HepG2 (cell line): Measurements from ENCODE around the gene PLEKHH1. TPM values are rescaled to one million over a fixed set of nuclear protein-coding genes. Genes with fewer than 3 reads are reported as not detected.

Experiments
- ATAC-seq: fragments of 200-7000 bp; cut with Tn5 transposase; 3 replicates; pipeline ENCODE4 v1.9.1; 2020; ENCODE audit warnings: mild to moderate bottlenecking, moderate library complexity
- BruUV-seq: library from RNA; stranded (reverse); fragments of 400-500 nt; replicated peaks from 2 replicates; lab custom pipeline; 2021; lab: Mats Ljungman, UMichigan
- CTCF ChIA-PET: fragments of 300-600 bp; formaldehyde crosslinking; extraction: SDS; loops from one replicate; lab custom pipeline; 2021; ENCODE audit warnings: low total read pairs, inconsistent platforms, low intra/inter-chr PET ratio; lab: Yijun Ruan, JAX
- POLR2A ChIA-PET: fragments of 350-600 bp; sonication (Branson Sonifier 250); formaldehyde crosslinking; loops from one replicate; lab custom pipeline; 2020; ENCODE audit warnings: antibody characterized with exemption, inconsistent platforms; lab: Yijun Ruan, JAX
- DNase-seq: peaks from one replicate; pipeline ENCODE4 v3.0.0-alpha.2; 2015; ENCODE audit warnings: low spot score
- FAIRE-seq: peaks from 3 replicates; lab custom pipeline; 2011; peaks lifted over from hg19 to GRCh38; lab: Jason Lieb, UNC
- H2AFZ ChIP-seq: one replicate; pipeline ENCODE4 v1.6.1; 2011; ENCODE audit warnings: low read length, inconsistent platforms
- H3K27ac ChIP-seq: fragments of 300-600 bp; 3 replicates; pipeline ENCODE4 v1.8.0; 2011; ENCODE audit warnings: mixed run types, mild to moderate bottlenecking, mixed read lengths, low read length, inconsistent platforms; ENCODE audit not compliant: insufficient read depth; ENCODE audit errors: extremely low read length
- H3K27me3 ChIP-seq, 2 experiments: fragments of 200-600 bp in 1 of 2; 2 replicates in 1 of 2; 3 replicates in 1 of 2; pipeline versions ENCODE4 v1.6.0 to v1.8.0; 2011; ENCODE audit warnings: low read length in 2 of 2, mild to moderate bottlenecking in 2 of 2, moderate library complexity in 2 of 2, inconsistent platforms in 1 of 2; ENCODE audit not compliant: insufficient read depth in 2 of 2, control insufficient read depth in 1 of 2
- H3K36me3 ChIP-seq, 2 experiments: fragments of 200-600 bp in 1 of 2; replicated peaks in 1 of 2; 2 replicates in 1 of 2; 3 replicates in 1 of 2; pipeline versions ENCODE4 v1.5.1 to v1.8.0; 2011; ENCODE audit warnings: low read length in 2 of 2, inconsistent platforms in 1 of 2; ENCODE audit not compliant: insufficient read depth in 2 of 2, control insufficient read depth in 1 of 2
- H3K4me1 ChIP-seq: 2 replicates; pipeline ENCODE4 v1.5.1; 2012; ENCODE audit warnings: low read length, inconsistent platforms; ENCODE audit not compliant: insufficient read depth
- H3K4me2 ChIP-seq: 2 replicates; pipeline ENCODE4 v1.6.0; 2011; ENCODE audit warnings: low read depth, low read length, inconsistent platforms
- H3K4me3 ChIP-seq, 3 experiments: fragments of 200-600 bp in 1 of 3; sonication (generic), shearing (Covaris generic) in 1 of 3; replicated peaks in 1 of 3; 2 replicates each; pipeline ENCODE4 v1.5.1; 2011 to 2016; ENCODE audit warnings: low read length in 3 of 3, inconsistent platforms in 2 of 3, low read depth in 2 of 3, mild to moderate bottlenecking in 2 of 3, control low read depth in 1 of 3, mixed read lengths in 1 of 3; ENCODE audit not compliant: insufficient read depth in 1 of 3
- H3K79me2 ChIP-seq: one replicate; pipeline ENCODE4 v1.6.1; 2011; ENCODE audit warnings: low read length, inconsistent platforms; ENCODE audit not compliant: insufficient read depth
- H3K9ac ChIP-seq: 2 replicates; pipeline ENCODE4 v1.6.0; 2011; ENCODE audit warnings: mild to moderate bottlenecking, low read depth, low read length, inconsistent platforms; ENCODE audit not compliant: insufficient read depth
- H3K9me3 ChIP-seq: 2 replicates; pipeline ENCODE4 v1.5.1; 2012; ENCODE audit warnings: mild to moderate bottlenecking, low read length
- H4K20me1 ChIP-seq: 2 replicates; pipeline ENCODE4 v1.6.0; 2011; ENCODE audit warnings: inconsistent platforms, mild to moderate bottlenecking, low read length, moderate library complexity; ENCODE audit not compliant: insufficient read depth
- HOXA9 ChIP-seq: sonication (generic); formaldehyde crosslinking; IDR thresholded peaks from 2 replicates; pipeline ENCODE4 v1.8.1; 2022; ENCODE audit warnings: missing genetic modification reagents, mild to moderate bottlenecking, moderate library complexity, borderline replicate concordance
- MATR3 ChIP-seq: sonication (generic); formaldehyde crosslinking; IDR thresholded peaks from 2 replicates; pipeline ENCODE4 v1.4.0; 2020; ENCODE audit warnings: missing genetic modification reagents
- MNT ChIP-seq: fragments of 450-650 bp; IDR thresholded peaks from 2 replicates; pipeline ENCODE4 v1.6.1; 2016
- MYNN ChIP-seq: sonication (generic); formaldehyde crosslinking; IDR thresholded peaks from 2 replicates; pipeline ENCODE4 v1.4.0; 2020; ENCODE audit warnings: mild to moderate bottlenecking, low read depth, missing genetic modification reagents
- SMARCC2 ChIP-seq: fragments of 450-650 bp; IDR thresholded peaks from 2 replicates; pipeline ENCODE4 v1.6.1; 2017; ENCODE audit warnings: antibody characterized with exemption, mild to moderate bottlenecking
- TEAD2 ChIP-seq: sonication (generic); formaldehyde crosslinking; IDR thresholded peaks from 2 replicates; pipeline ENCODE4 v1.9.0; 2021; ENCODE audit warnings: missing genetic modification reagents
- YEATS2 ChIP-seq: sonication (generic); formaldehyde crosslinking; IDR thresholded peaks from 2 replicates; pipeline ENCODE4 v1.4.0; 2020; ENCODE audit warnings: missing genetic modification reagents, borderline replicate concordance
- ZFP82 ChIP-seq: sonication (generic); formaldehyde crosslinking; IDR thresholded peaks from 2 replicates; pipeline ENCODE4 v1.5.1; 2020; ENCODE audit warnings: mild to moderate bottlenecking, missing genetic modification reagents, borderline replicate concordance
- ZNF383 ChIP-seq: sonication (generic); formaldehyde crosslinking; IDR thresholded peaks from 2 replicates; pipeline ENCODE4 v1.4.0; 2020; ENCODE audit warnings: missing genetic modification reagents, mild to moderate bottlenecking, borderline replicate concordance
- ZNF44 ChIP-seq: sonication (generic); formaldehyde crosslinking; IDR thresholded peaks from 2 replicates; pipeline ENCODE4 v1.5.1; 2020; ENCODE audit warnings: mild to moderate bottlenecking, missing genetic modification reagents
- ZNF639 ChIP-seq: conservative IDR thresholded peaks from 2 replicates; pipeline ENCODE4 v1.6.1; 2018; ENCODE audit warnings: missing genetic modification reagents
- ZNF75D ChIP-seq: sonication (generic); formaldehyde crosslinking; IDR thresholded peaks from 2 replicates; pipeline ENCODE4 v1.8.1; 2023; ENCODE audit warnings: missing genetic modification reagents, mild to moderate bottlenecking, borderline replicate concordance
- ZNF850 ChIP-seq: sonication (generic); formaldehyde crosslinking; conservative IDR thresholded peaks from 2 replicates; pipeline ENCODE4 v1.9.0; 2021; ENCODE audit warnings: mild to moderate bottlenecking, missing genetic modification reagents
- WGBS: methylation state at CpG from one replicate; pipeline ENCODE4 v1.1.6; 2017; ENCODE audit warnings: low lambda C conversion rate; 5-methylcytosine and 5-hydroxymethylcytosine counted together
- in situ Hi-C: cut with HindIII; loops from 2 replicates; pipeline ENCODE4 v1.10.0; 2017; ENCODE audit warnings: low pct_unique_long_range_greater_than_20kb; ENCODE audit not compliant: extremely low pct_ligation_motif_present
- intact Hi-C: fragments of 100-400 bp; cut with micrococcal nuclease; formaldehyde crosslinking; loops from one replicate; pipeline ENCODE4 v1.10.0; 2022; ENCODE audit not compliant: unreplicated experiment
- polyA plus RNA-seq, 8 experiments: library from polyadenylated mRNA; depleted of rRNA in 3 of 8; stranded (reverse) in 7 of 8; unstranded in 1 of 8; fragments of >200 nt; fragmentation: Illumina TruSeq in 4 of 8; extraction: Trizol in 4 of 8; gene quantifications; 2 replicates each; pipeline versions ENCODE4 v1.2.1 to v1.2.3, GENCODE V29; 2011 to 2016; ENCODE audit warnings: low read depth in 4 of 8, missing spikeins in 1 of 8, mixed read lengths in 1 of 8; ENCODE audit not compliant: insufficient read depth in 1 of 8
- total RNA-seq, 5 experiments: library from RNA; depleted of rRNA; stranded (reverse); fragments of >200 nt; fragmentation: Illumina TruSeq; extraction: Trizol; gene quantifications; 2 replicates each; pipeline ENCODE4 v1.2.3, GENCODE V29; 2016; ENCODE audit warnings: low read depth in 1 of 5

PLEKHH1 gene
- total and polyA plus RNA-seq, 2 of the 13 experiments (the other 11 are each of a cell fraction or from before 2014, with no cell fraction given): 8.6 to 15.8 TPM

- intact Hi-C loops: loop anchor here (5.0 kb wide), 1 partner anchor 1217 kb away; no protein-coding TSS in a partner anchor
- no peak overlapping the region for H3K4me3 ChIP-seq
- ChIA-PET POLR2A (no interaction called here), CTCF (no interaction called here)
- H3K79me2 ChIP-seq: no peaks in the 10 kb centered on the region
- BruUV-seq: no TSS peak
- no peak overlapping the region for H3K9ac ChIP-seq
- FAIRE-seq (no peak), DNase-seq (no peak), ATAC-seq (no peak)
- H3K4me1 ChIP-seq: peaks cover 14% of the 10 kb centered on the region
- no peaks in the 10 kb centered on the region for H3K9me3 ChIP-seq
- peaks cover 0 to 3% of the 10 kb centered on the region in 2 experiments; a peak in 1 of 5 replicates for H3K36me3 ChIP-seq
- no peak overlapping the region for H2AFZ ChIP-seq
- WGBS: 99% methylated on average over 11 of the region's 14 CpGs
- no peaks in the 10 kb centered on the region for H3K27me3 ChIP-seq
- no peaks in the 10 kb centered on the region for H4K20me1 ChIP-seq
- no peak for TF ChIP-seq ZNF44 (CRISPR knock-in tag)
- TF ChIP-seq TEAD2 (CRISPR knock-in tag): no peak
- TF ChIP-seq MNT: no peak
- TF ChIP-seq ZNF383 (CRISPR knock-in tag): no peak
- TF ChIP-seq ZNF639 (CRISPR knock-in tag): no peak
- TF ChIP-seq SMARCC2: no peak
- TF ChIP-seq ZFP82 (CRISPR knock-in tag): no peak
- TF ChIP-seq MATR3 (CRISPR knock-in tag): no peak
- TF ChIP-seq ZNF75D (CRISPR knock-in tag): no peak
- TF ChIP-seq ZNF850: no peak
- TF ChIP-seq YEATS2 (CRISPR knock-in tag): no peak
- TF ChIP-seq HOXA9 (CRISPR knock-in tag): no peak
- TF ChIP-seq MYNN (CRISPR knock-in tag): no peak
- H3K4me2 ChIP-seq: no peak overlapping the region
- H3K27ac ChIP-seq: no peak overlapping the region
- in situ Hi-C loops: no loop called here
Measured at GRCh38 chr14:67574156-67574555, 41.1 kb downstream of the PLEKHH1 start.
